Measurements from ENCODE around the gene NUDT4. TPM values are rescaled to one million over a fixed set of nuclear protein-coding genes. Genes with fewer than 3 reads are reported as not detected.
A peak's percentile ranks its signal among the peaks of the same experiment; 100 is the strongest.

NUDT4 gene
- total RNA-seq, 2 donors from 2014 or later = 138 to 241 TPM

DNA sequence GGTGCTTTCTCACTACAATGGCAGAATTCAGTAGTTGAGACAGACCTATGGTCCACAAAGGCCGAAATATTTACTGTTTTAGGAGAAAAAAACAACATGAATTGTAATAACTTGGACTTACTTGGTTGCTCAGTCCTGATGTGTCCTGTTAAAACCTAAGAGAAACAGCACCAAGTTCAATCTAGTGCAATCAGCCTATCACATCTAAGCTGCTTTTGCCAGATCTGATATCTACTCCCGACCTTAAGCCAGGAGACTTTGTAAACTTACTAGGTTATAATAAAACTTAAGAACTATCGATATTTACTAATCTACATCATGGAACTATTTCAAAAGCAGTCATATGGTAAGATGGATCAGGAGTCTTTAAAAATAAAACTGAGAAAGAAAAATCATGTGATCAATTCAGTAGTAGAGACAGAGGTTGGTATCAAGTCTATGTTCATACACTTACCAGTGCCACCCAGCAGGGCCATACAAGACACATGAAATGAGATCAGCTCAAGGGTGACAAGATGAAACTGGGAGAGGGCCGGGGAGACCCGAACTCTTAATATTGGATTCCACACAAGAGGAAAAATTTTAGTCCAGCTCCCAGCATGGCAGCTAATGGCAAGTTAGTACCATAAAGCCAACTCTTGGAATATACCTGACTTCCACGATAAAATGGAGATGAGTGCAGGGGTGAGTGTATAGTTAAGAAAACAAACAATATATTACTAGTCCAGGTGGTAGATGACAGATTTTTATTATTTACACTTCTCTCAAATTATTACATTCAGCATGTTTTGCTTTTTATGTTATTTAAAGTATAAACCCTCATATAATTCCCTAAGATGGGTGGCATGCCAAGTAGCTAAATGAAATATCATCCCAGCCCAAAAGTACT, 27.5 kb downstream of the NUDT4 start:
- intact Hi-C loops (cut with DNase I) = no loop called here
- peak overlapping the region; percentile 20 to 35 for H3K27ac ChIP-seq
- 56% methylated on average over 6 of the region's 6 CpGs for WGBS
- no peaks in the 10 kb centered on the region for H3K27me3 ChIP-seq (replicated peaks; ENCODE audit: insufficient read depth)
- no peaks in the 10 kb centered on the region for H3K36me3 ChIP-seq
- TF ChIP-seq POLR2AphosphoS5 (IDR thresholded peaks at IDR 0.05) (no peak), POLR2A (IDR thresholded peaks at IDR 0.05) (no peak), CTCF (IDR thresholded peaks at IDR 0.05) (no peak)
- no peak for DNase-seq (ENCODE audit: low spot score)
- no peak overlapping the region for H3K4me3 ChIP-seq
- peaks cover 7% of the 10 kb centered on the region for H3K4me1 ChIP-seq (replicated peaks)
- H3K9me3 ChIP-seq = no peaks in the 10 kb centered on the region

- 83% methylated on average over 6 of the region's 6 CpGs for WGBS
- Histone ChIP-seq H3K36me3 (no peaks in the 10 kb centered on the region), H3K4me1 (replicated peaks) (peaks cover 9% of the 10 kb centered on the region), H3K27ac (peak overlapping the region in 1 of 2 donors; percentile 14), H3K27me3 (replicated peaks; ENCODE audit: insufficient read depth) (no peaks in the 10 kb centered on the region), H3K4me3 (no peak overlapping the region), H3K9me3 (no peaks in the 10 kb centered on the region)
- intact Hi-C loops (cut with DNase I) = no loop called here
- no peak for DNase-seq (ENCODE audit: low spot score)
- no peak for TF ChIP-seq POLR2AphosphoS5 (IDR thresholded peaks at IDR 0.05)
- no peak for TF ChIP-seq POLR2A (IDR thresholded peaks at IDR 0.05)
- TF ChIP-seq CTCF (IDR thresholded peaks at IDR 0.05) = no peak
Observed at GRCh38 chr12:93407054-93407962, 29.6 kb downstream of the NUDT4 start.

DNA sequence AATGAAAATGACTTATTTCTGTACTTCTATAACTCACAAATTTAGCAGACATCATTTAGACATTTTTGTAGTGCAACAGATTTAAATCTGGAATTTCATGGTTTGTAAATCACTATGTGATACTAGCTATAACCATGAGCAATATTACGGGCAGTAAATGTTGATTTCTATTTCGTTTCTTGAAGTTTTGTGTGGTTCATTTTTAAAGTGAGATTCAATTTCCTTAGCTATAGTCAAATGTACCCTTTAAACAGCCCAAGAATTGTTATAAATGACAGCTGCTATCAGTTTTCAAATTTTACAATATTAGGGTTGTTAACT, 30.2 kb downstream of the NUDT4 start:
- no peak for DNase-seq (ENCODE audit: low spot score)
- Histone ChIP-seq H3K27ac (no peak overlapping the region), H3K27me3 (replicated peaks; ENCODE audit: insufficient read depth) (no peaks in the 10 kb centered on the region), H3K4me3 (no peak overlapping the region), H3K4me1 (replicated peaks) (peaks cover 9% of the 10 kb centered on the region), H3K9me3 (no peaks in the 10 kb centered on the region), H3K36me3 (no peaks in the 10 kb centered on the region)
- intact Hi-C loops (cut with DNase I) = no loop called here
- WGBS = 80% methylated on average over 2 of the region's 2 CpGs
- TF ChIP-seq POLR2AphosphoS5 (IDR thresholded peaks at IDR 0.05) (no peak), POLR2A (IDR thresholded peaks at IDR 0.05) (no peak), CTCF (IDR thresholded peaks at IDR 0.05) (no peak)

DNA sequence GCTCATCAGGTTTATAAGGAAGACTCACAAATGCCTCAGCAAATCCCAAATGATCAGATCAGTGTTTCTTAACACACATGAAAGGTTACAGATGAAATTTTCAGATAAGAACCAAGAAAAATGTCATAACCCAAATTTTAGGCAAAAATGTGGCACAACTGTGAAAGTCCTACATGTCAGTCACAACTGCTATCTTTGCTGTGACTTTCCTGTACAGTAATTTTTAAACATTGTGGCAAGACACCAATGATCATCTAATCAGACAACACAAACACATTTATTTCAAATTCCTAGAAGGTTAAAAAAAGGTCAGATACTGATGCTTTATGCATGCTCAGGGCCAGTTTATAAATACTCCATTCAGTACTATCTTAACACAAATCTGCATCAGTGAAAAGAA, 31.1 kb downstream of the NUDT4 start:
- H3K4me1 ChIP-seq (replicated peaks) = peaks cover 16% of the 10 kb centered on the region
- H3K27ac ChIP-seq = peak overlapping the region in 1 of 2 donors; percentile 71
- no peak for DNase-seq (ENCODE audit: low spot score)
- no peak for TF ChIP-seq POLR2A (IDR thresholded peaks at IDR 0.05)
- TF ChIP-seq CTCF (IDR thresholded peaks at IDR 0.05) = no peak
- TF ChIP-seq POLR2AphosphoS5 (IDR thresholded peaks at IDR 0.05) = no peak
- H3K36me3 ChIP-seq = no peaks in the 10 kb centered on the region
- intact Hi-C loops (cut with DNase I) = no loop called here
- H3K4me3 ChIP-seq = no peak overlapping the region
- H3K9me3 ChIP-seq = no peaks in the 10 kb centered on the region
- H3K27me3 ChIP-seq (replicated peaks; ENCODE audit: insufficient read depth) = no peaks in the 10 kb centered on the region

Measured in prostate gland (tissue), 2 donors.